GM10248 (cell line): ENCODE measurements around the gene TPK1.

ENCODE experiments used
- CTCF ChIA-PET: fragments of 300-600 bp; sonication (Branson Sonifier 250); formaldehyde crosslinking; extraction: SDS; loops from one replicate; lab custom pipeline; 2021; ENCODE audit warnings: antibody characterized with exemption; lab: Yijun Ruan, JAX
- POLR2A ChIA-PET: fragments of 350-650 bp; sonication (Branson Sonifier 250); formaldehyde crosslinking; extraction: SDS; loops from one replicate; lab custom pipeline; 2020; ENCODE audit warnings: antibody characterized with exemption; lab: Yijun Ruan, JAX
- DNase-seq: peaks from one replicate; pipeline ENCODE4 v3.0.0; 2012; ENCODE audit errors: extremely low spot score
- TF ChIP-seq, protein P1 (sequence below): IDR thresholded peaks from 2 replicates; pipeline ENCODE4 v1.5.1; 2012; ENCODE audit warnings: mild to moderate bottlenecking, low read depth; ENCODE audit errors: extremely low read depth, missing control alignments, control extremely low read depth

Gene TPK1

DNA sequence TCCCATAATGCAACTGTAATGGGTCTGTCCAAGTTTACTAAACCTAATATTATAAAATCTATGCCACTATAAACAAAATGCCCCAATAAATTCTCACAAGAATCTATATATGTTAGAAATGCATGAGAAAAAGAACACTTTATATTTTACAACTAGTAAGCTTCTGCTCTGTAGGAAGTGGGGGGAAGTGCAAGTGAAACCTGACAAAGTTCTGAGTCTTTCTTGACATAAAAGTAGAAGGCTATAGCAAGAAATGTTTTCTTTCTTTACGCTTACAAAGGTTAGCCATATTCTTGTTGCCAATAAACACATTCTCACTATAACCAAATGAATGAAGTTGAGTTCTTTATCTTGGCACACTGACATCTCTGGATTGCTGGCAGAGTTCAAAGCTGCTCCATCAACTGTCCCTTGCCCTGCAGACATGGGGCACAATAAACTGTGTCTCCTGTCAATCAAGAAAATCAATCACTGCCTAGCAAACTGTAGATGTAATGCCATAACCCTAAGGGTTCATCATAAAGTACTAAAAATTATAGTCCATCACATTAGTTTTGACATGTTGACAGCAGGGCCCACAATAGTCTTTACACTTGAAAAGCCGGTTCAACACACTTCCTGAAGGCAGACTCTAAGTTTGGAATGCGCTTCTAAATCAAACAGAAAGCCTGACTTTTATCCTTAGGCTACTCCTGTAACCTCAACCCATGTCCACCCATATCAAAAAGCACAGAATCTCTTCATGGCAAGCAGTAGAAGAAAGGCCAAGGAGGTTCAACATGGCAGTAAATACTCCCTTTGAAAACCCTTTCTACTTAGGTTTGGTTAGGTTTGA is 58.6 kb downstream of the TPK1 start:
- ChIA-PET CTCF (interaction anchor here (0.7 to 1.7 kb wide), 2 partner anchors 16 to 86 kb away, joined by 3 read pairs; no protein-coding TSS in a partner anchor), POLR2A (no interaction called here)
- no peak for DNase-seq
- TF ChIP-seq, protein P1, sequence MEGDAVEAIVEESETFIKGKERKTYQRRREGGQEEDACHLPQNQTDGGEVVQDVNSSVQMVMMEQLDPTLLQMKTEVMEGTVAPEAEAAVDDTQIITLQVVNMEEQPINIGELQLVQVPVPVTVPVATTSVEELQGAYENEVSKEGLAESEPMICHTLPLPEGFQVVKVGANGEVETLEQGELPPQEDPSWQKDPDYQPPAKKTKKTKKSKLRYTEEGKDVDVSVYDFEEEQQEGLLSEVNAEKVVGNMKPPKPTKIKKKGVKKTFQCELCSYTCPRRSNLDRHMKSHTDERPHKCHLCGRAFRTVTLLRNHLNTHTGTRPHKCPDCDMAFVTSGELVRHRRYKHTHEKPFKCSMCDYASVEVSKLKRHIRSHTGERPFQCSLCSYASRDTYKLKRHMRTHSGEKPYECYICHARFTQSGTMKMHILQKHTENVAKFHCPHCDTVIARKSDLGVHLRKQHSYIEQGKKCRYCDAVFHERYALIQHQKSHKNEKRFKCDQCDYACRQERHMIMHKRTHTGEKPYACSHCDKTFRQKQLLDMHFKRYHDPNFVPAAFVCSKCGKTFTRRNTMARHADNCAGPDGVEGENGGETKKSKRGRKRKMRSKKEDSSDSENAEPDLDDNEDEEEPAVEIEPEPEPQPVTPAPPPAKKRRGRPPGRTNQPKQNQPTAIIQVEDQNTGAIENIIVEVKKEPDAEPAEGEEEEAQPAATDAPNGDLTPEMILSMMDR: no peak

DNA sequence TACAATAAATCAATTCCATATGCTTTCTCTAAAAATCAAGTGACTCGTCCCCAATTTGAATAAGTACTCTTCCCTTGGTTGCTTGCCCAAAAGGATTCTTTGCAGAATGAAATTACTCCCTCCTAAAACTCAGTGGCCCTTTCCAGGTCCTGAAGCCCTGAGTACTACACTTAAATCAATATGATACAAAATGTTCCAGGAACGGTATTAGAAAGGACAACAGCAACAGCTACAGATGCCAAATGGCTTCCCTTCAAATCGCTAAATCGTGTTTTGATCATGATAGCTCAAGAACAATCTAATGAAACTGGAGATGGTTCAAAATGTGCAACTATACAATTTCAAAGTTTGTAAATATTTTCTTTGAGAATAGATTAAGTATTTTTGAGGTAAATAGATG is 59.4 kb downstream of the TPK1 start:
- no peak for DNase-seq
- ChIA-PET CTCF (interaction anchor here (0.7 to 1.7 kb wide), 2 partner anchors 17 to 87 kb away, joined by 3 read pairs; no protein-coding TSS in a partner anchor), POLR2A (no interaction called here)
- TF ChIP-seq, protein P1: no peak

DNA sequence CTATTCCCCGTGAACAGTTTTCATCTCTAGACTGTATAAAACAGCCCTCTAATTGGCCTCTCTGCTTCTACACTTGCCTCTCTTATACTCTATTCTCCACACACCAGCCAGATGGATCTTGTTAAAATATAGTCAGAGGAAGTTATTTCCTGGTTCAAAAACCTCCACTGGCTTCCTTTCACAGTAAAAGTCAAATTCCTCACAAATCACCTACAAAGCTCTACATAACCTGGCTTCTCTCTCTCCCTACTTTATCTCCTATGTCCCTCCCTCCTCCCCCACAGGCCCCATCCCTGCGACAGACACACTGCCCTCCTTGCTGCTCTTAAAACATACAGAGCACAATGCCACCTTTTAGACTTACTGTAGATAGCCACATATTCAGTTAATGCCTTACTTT is 60.1 kb downstream of the TPK1 start:
- TF ChIP-seq, protein P1: no peak
- POLR2A ChIA-PET: no interaction called here
- CTCF ChIA-PET: no interaction called here
- no peak for DNase-seq

DNA sequence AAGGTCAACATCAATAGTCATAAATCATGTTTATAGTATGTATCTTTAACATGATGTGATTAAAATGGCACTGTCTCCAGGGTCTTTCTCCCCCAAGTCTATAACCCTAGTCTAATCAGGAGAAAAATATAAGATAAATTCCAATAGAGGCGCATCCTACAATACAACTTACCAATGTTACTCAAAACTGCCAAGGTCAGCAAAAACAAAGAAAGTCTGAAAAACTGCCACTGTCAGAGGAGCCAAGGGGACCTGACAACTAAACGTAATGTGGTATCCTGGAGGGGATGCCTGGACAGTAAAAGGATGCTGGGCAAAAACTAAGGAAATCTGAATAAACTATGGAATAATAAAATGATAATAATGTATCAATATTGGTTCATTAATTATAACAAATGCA is 63.9 kb downstream of the TPK1 start:
- TF ChIP-seq, protein P1: no peak

DNA sequence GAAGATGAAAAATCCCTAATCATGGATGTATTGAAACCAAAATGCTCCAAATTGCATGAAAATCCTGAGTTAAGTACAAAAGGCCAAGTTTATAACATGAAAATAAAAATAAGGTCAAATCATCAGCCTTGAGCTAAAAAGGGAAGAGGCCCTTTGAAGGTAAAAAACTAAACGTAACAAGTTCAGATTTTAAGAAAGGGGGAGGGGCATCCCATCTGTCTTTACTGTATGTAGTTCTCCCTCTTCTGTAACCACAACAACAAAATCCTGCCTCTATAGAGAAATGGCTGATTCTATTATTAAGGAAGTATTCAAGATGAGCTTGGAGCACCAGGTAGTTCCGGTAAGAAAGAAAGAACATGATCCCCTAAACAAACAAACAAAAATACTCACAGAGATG is 64.7 kb downstream of the TPK1 start:
- DNase-seq: no peak
- ChIA-PET POLR2A (no interaction called here), CTCF (interaction anchor here (0.9 to 2.2 kb wide), 2 partner anchors 14 to 17 kb away, joined by 3 to 7 read pairs; no protein-coding TSS in a partner anchor)
- TF ChIP-seq, protein P1: no peak

More for the DNA sequence above, 63.9 kb downstream of the TPK1 start:
- ChIA-PET POLR2A (no interaction called here), CTCF (interaction anchor here (0.9 to 2.2 kb wide), 2 partner anchors 14 to 16 kb away, joined by 3 to 7 read pairs; no protein-coding TSS in a partner anchor)
- no peak for DNase-seq

DNA sequence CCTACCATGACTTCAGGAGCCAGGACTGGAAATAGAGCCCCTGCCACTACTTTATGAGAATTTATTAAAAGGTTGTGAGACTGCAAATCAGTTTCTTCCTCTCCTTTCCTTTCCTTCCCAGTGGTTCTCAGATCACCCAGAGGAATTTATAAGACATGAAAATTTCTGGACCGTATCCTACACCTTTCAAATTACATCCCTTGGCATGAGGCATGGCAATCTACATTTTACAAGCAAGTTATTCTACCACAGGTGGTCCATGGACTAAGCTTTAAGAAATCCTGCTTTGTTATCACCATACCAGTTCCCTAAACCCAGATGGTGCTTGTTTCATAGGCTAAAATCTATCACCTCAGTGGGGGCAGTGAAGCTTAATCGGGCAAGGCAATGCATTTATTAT is 66.5 kb downstream of the TPK1 start:
- TF ChIP-seq, protein P1: no peak
- CTCF ChIA-PET: interaction anchor here (0.7 to 1.4 kb wide), 3 partner anchors 9 to 66 kb away, joined by 3 read pairs; no protein-coding TSS in a partner anchor
- POLR2A ChIA-PET: no interaction called here
- no peak for DNase-seq
